M059J (cell line): Measurements from ENCODE around the gene MRPS34. TPM values are rescaled to one million over a fixed set of nuclear protein-coding genes. Genes with fewer than 3 reads are reported as not detected.

ENCODE experiments used
- DNase-seq: peaks from one replicate; pipeline ENCODE4 v3.0.0-alpha.2; 2012; ENCODE audit warnings: low read depth
- total RNA-seq: library from RNA; depleted of rRNA; stranded (reverse); fragments of >200 nt; shearing (Covaris generic); gene quantifications from 2 replicates; pipeline ENCODE4 v1.2.3, GENCODE V29; 2014

The MRPS34 gene
- total RNA-seq, 1 experiment from 2014 or later: 133 TPM

DNA sequence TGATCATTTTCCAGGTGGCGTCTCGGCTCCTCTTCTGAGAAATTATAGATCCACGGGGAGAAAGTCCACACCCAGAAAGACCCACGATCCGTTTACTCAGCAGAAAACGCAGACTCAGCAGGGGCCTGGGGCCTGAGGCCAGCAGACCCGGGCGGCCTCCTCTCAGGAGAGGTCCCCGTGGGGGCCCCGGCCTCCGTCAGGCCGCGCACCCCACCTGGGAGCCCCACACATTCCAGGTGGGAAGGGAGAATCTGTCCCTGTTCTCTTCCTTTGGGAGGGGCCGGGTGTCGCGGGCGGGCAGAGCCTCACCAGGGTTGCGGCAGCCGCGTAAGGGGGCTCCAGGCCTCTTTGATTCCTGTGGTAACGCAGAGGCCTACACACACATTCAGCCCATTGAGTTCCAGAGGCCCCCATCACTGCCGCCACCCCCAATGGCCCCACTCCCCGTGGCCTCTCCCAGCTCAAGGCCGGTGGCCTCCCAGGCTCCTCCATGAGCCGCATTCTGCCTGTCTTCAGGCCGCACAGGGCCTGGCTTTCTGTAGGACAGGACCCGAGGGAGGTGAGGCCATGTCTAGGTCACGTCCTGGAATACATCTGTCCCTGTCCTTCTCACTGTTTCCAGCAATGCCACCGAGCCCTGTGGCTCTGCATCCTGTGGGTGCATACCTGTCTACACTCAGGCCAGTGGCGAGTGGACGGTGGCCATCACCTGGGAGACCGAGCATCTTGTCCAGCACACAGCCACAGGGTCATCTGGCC is 22.2 kb upstream of the MRPS34 start:
- DNase-seq: no peak

GRCh38 chr16:1794221-1794871 is 21.4 kb upstream of the MRPS34 start:
- no peak for DNase-seq

- no peak for DNase-seq
Observed at GRCh38 chr16:1793578-1794220, 20.8 kb upstream of the MRPS34 start, which contains the start of gene IGFALS. Gene IGFALS (minus strand): TSS chr16:1793705. CDS start chr16:1793652, 53 bp downstream.

- no peak for DNase-seq
Observed at GRCh38 chr16:1792836-1793577, 20.1 kb upstream of the MRPS34 start.

DNA sequence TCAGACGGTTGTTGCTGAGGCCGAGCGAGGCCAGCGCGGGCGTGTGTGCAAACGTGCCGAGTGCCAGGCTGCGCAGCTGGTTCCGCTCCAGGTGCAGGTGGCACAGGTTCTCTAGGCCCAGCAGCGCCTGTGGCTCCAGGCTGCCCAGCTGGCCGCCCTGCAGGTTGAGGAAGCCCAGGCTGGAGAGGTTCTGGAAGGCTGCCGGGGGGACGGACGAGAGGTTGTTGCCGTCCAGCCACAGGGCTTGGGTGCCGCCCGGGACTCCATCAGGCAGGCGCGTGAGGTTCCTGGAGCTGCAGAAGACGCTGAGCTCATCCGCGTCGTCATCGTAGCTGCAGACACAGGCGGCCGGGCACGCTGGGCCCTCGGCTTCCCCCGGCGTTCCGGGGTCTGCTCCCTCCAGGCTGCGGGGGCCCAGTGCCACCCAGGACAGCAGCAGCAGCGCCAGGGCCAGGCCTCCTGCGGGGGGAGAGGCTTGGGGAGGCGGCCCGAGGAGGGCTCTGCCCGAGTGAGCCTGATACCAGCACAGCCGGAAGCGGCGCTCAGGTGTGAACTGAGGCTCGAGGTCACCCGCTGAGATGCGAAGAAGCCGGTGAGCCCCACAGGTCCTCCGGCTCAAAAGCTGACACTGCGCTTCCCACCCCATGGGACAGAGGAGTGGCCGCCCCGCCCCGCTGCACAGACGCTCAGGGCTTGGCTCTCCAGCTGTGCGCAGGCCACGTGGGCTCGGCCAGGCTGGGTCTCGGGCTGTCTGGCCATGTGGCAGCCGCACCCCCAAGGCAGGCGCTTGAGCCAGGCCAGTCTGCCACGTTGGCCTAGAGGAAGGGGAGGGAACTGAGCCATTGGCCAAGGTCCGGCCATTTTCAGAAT is 19.2 kb upstream of the MRPS34 start:
- DNase-seq: no peak

- no peak for DNase-seq
Observed at GRCh38 chr16:1791256-1791942, 18.5 kb upstream of the MRPS34 start.

GRCh38 chr16:1790611-1791255 is 17.8 kb upstream of the MRPS34 start:
- no peak for DNase-seq

DNA sequence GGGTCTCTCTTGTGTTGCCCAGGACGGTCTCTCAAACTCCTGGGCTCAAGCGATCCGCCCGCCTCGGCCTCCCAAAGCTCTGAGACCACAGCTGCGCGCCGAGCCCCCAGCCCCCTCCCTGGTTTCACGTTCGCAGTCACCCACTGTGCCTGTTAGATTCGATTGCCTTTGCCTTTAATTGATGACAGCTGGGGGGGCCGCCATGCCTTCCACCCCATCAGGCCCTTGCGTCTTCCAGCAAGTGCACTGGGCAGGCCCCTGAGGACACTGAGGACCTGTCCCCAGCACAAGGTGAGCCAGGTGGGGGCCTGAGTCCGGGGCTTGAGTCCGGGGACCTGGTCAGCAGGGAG is 17.3 kb upstream of the MRPS34 start:
- no peak for DNase-seq

DNA sequence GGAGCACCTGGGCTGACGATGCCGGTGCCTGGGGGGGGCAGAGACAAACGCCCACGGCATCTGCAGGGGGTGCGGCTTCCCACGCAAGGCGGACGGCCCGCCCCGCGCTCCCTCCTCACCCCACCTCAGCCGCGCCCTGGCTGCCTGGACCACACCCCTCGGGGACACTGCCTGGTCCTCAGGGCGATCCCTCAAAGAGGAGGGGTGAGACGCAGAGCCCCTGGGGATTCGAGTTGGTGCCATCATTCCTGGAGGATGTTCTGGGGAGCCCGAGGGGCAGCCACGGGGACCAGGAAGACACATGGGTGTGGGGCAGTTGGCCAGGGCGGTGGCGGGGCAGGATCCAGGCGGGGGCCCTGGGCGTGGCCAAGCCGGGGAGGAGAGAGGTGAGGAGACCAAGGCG is 16.7 kb upstream of the MRPS34 start:
- no peak for DNase-seq

GRCh38 chr16:1788708-1789100 is 15.8 kb upstream of the MRPS34 start:
- DNase-seq: no peak

DNA sequence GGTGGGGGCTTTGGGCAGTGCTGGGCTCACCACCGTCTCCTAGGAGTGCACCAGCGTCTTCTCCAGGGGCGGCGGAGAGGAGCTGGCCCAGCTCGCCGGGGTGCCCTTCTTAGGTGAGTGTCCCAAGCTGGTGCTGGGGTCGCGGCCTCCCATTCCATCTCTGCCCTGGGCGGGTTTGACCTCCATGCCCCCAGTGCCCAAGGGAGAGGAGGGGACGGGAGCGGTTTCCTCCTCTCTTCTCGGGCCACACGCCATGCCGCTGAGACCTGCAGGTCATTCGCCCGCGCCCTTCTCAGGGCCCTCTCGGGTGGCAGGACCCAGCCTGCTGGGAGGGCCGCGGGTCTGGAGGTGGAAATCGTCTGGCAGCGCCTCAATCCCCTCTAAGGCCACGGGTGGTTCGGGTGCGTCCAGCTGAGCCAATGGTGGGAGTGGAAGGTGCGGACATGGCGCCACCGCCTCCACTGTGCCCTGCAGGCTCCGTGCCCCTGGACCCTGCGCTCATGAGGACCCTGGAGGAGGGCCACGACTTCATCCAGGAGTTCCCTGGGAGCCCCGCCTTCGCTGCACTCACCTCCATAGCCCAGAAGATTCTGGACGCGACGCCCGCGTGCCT is 15.3 kb upstream of the MRPS34 start:
- no peak for DNase-seq

GRCh38 chr16:1787322-1788094 is 14.6 kb upstream of the MRPS34 start:
- no peak for DNase-seq

DNA sequence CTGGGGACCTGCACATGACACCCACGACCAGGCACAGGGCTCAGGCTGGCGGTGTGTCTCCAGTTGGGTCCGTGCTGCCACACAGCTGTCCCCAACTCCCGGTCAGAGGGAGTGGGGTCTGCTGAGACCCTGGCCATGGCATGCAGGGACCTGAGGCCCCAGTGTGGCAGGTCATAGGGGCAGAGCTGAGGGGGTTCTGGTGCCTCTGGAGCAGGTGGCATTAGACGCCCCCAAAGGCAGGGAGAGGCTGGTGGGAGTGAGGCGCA is 14.1 kb upstream of the MRPS34 start:
- DNase-seq: no peak

DNA sequence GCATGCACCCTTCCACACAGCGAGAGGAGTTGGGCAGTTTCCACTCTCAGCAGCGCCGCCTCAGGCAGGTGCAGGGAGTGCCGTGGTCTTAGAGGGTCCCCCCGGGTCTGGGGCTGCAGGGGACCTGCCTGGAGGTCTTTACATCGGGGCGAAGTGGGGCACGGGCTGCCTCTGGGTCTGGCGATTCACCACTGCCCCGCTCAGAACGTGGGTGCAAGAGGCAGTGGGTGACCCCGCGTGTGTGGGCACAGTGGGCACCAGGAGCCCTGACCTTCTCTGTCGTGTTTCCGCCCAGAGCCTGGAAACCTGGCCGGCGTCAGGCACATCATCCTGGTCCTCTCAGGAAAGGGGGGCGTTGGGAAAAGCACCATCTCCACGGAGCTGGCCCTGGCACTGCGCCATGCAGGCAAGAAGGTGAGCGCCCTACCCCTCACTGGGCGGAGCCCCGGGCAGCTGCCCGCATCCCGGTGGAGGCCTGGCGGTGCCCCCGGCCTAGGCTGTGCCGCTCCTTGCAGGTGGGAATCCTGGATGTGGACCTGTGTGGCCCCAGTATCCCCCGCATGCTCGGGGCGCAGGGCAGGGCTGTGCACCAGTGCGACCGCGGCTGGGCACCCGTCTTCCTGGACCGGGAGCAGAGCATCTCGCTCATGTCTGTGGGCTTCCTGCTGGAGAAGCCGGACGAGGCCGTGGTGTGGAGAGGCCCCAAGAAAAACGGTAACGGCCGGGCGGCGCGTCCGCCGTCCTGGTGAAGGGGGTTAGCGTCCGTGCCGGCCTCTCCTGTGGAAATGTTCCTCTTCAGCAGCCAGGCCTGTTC is 13.5 kb upstream of the MRPS34 start:
- DNase-seq: no peak

- no peak for DNase-seq
Observed at GRCh38 chr16:1785846-1786170, 12.9 kb upstream of the MRPS34 start.

DNA sequence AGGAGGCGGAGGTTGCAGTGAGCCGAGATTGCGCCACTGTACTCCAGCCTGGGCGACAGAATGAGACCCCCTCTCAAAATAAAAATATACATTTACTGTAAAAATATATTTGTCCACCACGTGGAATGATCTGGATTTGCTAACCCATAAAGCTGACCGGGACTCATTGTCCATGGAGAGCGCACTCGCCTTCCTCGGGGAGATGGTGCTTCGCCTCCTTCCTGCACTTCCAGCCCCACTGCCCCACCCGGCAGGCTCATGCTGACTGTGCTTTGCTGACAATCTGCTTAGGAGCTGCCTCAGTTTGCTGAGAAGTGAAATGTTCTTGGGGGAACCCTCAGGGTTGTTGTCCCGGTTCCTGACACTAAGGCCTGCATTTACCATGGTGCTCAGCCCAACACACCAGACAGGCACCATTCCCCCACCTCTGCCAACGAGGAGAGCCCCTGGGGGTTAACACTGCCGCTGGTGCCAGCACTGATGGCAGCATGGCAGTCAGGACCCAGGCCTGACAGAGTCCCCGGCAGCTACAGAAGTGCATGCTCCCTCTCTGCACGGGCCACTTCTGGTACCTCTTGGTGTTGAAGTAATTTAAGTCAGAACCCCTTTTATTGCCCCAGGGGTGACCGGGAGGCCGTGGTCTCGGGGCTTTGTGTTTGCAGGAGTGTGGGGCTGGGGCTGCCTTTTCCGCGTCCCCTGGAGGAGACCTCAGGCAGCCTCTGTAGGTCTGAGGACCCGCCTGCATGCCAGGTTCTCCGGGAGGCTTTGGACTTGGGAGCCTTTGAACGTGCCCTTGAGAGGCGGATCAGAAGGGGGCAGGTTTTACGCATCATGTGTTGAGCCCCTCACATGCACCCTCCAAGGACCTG is 12.3 kb upstream of the MRPS34 start:
- DNase-seq: no peak

- DNase-seq: peak; percentile 100
Observed at GRCh38 chr16:1782408-1783264, 9.7 kb upstream of the MRPS34 start, which contains the start of the genes NUBP2 and SPSB3. Gene NUBP2 (plus strand): TSS chr16:1782960. CDS start chr16:1783021, 61 bp downstream. Gene SPSB3 (minus strand): TSS chr16:1782571. CDS start chr16:1781483, 1,088 bp downstream.
